ENCODE measurements around the gene GLYR1.
"Not testable (repeated sequence)": the region's sequence is repeated elsewhere in the genome, so short reads cannot be mapped to it uniquely, and the experiment has no call there.

The GLYR1 gene

GRCh38 chr16:4785758-4786433 lies 61.2 kb downstream of the GLYR1 start:
- no peak for DNase-seq

GRCh38 chr16:4784444-4784987 lies 62.6 kb downstream of the GLYR1 start:
- DNase-seq, result not testable (repeated sequence)

- no peak for DNase-seq
These were observed 63.1 kb downstream of the GLYR1 start for GRCh38 chr16:4783951-4784336.

- no peak for DNase-seq
These were observed 63.7 kb downstream of the GLYR1 start for GRCh38 chr16:4783251-4783950.

- DNase-seq, result no peak
These were observed 66.9 kb downstream of the GLYR1 start for GRCh38 chr16:4780235-4780634.

- DNase-seq, result no peak
These were observed 69.1 kb downstream of the GLYR1 start for GRCh38 chr16:4778050-4778392.

GRCh38 chr16:4777339-4778049 lies 69.6 kb downstream of the GLYR1 start:
- DNase-seq, result no peak

GRCh38 chr16:4776141-4776705 lies 70.9 kb downstream of the GLYR1 start:
- DNase-seq, result no peak

- no peak for DNase-seq
These were observed 72.1 kb downstream of the GLYR1 start for GRCh38 chr16:4775005-4775404.

- no peak for DNase-seq
These were observed 74.7 kb downstream of the GLYR1 start for GRCh38 chr16:4772351-4772750.

GRCh38 chr16:4771646-4772045 lies 75.4 kb downstream of the GLYR1 start:
- DNase-seq, result no peak

- no peak for DNase-seq
These were observed 77.8 kb downstream of the GLYR1 start for GRCh38 chr16:4769306-4769638.

- DNase-seq, result peak; percentile 87
These were observed 78.4 kb downstream of the GLYR1 start for GRCh38 chr16:4768549-4769305.

GRCh38 chr16:4767872-4768548 lies 79.1 kb downstream of the GLYR1 start:
- no peak for DNase-seq

GRCh38 chr16:4766875-4767628 lies 80.0 kb downstream of the GLYR1 start, which contains the start of gene ZNF500:
Gene ZNF500, minus strand, starts transcription at chr16:4767162. Its CDS starts 1,184 bp downstream, at chr16:4765978.
- DNase-seq, result peak; percentile 99

GRCh38 chr16:4765511-4766474 lies 81.3 kb downstream of the GLYR1 start:
- DNase-seq, result no peak

- no peak for DNase-seq
These were observed 83.3 kb downstream of the GLYR1 start for GRCh38 chr16:4763791-4764190.

- DNase-seq, result no peak
These were observed 84.9 kb downstream of the GLYR1 start for GRCh38 chr16:4762205-4762604.

GRCh38 chr16:4760221-4760910 lies 86.7 kb downstream of the GLYR1 start:
- no peak for DNase-seq
